ENCODE data around the gene ZNF684.

DNA sequence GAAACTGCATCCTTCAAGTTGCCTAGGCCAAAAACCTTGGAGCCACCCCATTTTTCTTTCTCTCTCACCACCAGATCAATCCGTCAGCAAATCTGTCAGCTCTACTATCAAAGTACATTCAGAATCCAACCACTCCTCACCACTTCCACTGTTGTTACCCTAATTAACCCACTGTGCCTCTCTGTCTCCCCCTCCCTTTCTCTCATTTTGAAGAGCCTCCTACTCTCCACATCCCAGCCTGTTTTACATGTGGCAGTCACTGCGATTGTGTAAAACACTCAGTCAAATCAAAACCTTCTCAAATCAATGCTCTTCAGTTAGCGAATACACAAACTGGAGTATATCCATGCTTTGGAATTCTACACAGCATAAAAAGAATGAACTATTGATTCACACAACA, 33.1 kb downstream of the ZNF684 start:
- TF ChIP-seq, protein P1, sequence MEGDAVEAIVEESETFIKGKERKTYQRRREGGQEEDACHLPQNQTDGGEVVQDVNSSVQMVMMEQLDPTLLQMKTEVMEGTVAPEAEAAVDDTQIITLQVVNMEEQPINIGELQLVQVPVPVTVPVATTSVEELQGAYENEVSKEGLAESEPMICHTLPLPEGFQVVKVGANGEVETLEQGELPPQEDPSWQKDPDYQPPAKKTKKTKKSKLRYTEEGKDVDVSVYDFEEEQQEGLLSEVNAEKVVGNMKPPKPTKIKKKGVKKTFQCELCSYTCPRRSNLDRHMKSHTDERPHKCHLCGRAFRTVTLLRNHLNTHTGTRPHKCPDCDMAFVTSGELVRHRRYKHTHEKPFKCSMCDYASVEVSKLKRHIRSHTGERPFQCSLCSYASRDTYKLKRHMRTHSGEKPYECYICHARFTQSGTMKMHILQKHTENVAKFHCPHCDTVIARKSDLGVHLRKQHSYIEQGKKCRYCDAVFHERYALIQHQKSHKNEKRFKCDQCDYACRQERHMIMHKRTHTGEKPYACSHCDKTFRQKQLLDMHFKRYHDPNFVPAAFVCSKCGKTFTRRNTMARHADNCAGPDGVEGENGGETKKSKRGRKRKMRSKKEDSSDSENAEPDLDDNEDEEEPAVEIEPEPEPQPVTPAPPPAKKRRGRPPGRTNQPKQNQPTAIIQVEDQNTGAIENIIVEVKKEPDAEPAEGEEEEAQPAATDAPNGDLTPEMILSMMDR (IDR thresholded peaks at IDR 0.05) = no peak
- TF ChIP-seq POLR2AphosphoS5 (IDR thresholded peaks at IDR 0.05) = no peak

Data from gastroesophageal sphincter (tissue), 3 donors.